ENCODE data around the gene ASXL3. TPM values are rescaled to one million over a fixed set of nuclear protein-coding genes. Genes with fewer than 3 reads are reported as not detected.

Gene ASXL3
- total RNA-seq, 1 experiment from 2014 or later = not detected

DNA sequence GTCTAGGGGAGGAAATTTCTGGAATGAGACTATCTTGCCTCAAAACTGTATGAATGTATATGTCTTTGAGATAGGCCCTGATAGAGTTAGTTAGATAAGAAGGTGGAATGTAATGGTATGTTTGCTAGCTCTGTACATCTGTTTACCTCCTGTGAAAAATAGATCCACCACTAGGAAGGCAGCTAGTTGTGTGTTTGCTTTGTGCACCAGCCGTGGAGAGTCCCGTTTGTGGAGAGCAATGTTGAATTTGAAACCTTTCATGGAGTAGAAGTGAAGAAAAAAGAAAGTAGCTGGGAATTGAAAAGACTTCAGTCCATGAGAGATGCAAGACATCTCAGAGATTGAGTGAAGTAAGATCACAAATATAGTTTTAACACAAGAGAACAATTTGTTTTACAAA is 25.4 kb downstream of the ASXL3 start:
- ChIA-PET RAD21 (ENCODE audit: low non-redundant PET in 1 of 2, low total read pairs in 2 of 2, uncharacterized antibody in 2 of 2, unreplicated experiment in 2 of 2) (no interaction called here), POLR2A (no interaction called here), CTCF (no interaction called here)
- Histone ChIP-seq H3K27me3 (ENCODE audit: insufficient read depth, low read length) (no peaks in the 10 kb centered on the region), H4K20me1 (ENCODE audit: insufficient read depth) (no peaks in the 10 kb centered on the region), H3K4me3 (replicated peaks in 1 of 2; ENCODE audit: low read depth in 1 of 2, low read length in 2 of 2) (no peak overlapping the region), H3K79me2 (ENCODE audit: insufficient read depth, low read length) (no peaks in the 10 kb centered on the region), H3K9ac (ENCODE audit: low read length) (no peak overlapping the region), H3K9me2 (ENCODE audit: insufficient read depth) (no peaks in the 10 kb centered on the region), H3K9me3 (ENCODE audit: control insufficient read depth in 1 of 2, insufficient read depth in 1 of 2, low read depth in 1 of 2, low read length in 2 of 2) (peaks cover 13 to 15% of the 10 kb centered on the region in 2 experiments; a peak in 3 of 4 replicates), H3K36me3 (ENCODE audit: control insufficient read depth in 1 of 2, insufficient read depth in 2 of 2, low read length in 2 of 2) (no peaks in the 10 kb centered on the region), H3K4me2 (ENCODE audit: low read length) (no peak overlapping the region), H2AFZ (ENCODE audit: low read depth, low read length, poor library complexity, severe bottlenecking) (no peak overlapping the region), H3K4me1 (ENCODE audit: control insufficient read depth in 1 of 2, insufficient read depth in 2 of 2, low read length in 2 of 2) (no peaks in the 10 kb centered on the region), H3K27ac (ENCODE audit: low read depth, low read length) (no peak overlapping the region)
- intact Hi-C loops (cut with micrococcal nuclease) = no loop called here
- ATAC-seq (no peak), DNase-seq (ENCODE audit: low read depth, low spot score) (no peak)
- BruUV-seq (replicated peaks) = no TSS peak
- TF ChIP-seq, protein P1, sequence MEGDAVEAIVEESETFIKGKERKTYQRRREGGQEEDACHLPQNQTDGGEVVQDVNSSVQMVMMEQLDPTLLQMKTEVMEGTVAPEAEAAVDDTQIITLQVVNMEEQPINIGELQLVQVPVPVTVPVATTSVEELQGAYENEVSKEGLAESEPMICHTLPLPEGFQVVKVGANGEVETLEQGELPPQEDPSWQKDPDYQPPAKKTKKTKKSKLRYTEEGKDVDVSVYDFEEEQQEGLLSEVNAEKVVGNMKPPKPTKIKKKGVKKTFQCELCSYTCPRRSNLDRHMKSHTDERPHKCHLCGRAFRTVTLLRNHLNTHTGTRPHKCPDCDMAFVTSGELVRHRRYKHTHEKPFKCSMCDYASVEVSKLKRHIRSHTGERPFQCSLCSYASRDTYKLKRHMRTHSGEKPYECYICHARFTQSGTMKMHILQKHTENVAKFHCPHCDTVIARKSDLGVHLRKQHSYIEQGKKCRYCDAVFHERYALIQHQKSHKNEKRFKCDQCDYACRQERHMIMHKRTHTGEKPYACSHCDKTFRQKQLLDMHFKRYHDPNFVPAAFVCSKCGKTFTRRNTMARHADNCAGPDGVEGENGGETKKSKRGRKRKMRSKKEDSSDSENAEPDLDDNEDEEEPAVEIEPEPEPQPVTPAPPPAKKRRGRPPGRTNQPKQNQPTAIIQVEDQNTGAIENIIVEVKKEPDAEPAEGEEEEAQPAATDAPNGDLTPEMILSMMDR (IDR thresholded peaks at IDR 0.05 in 2 of 3, conservative IDR thresholded peaks at IDR 0.05 in 1 of 3; ENCODE audit: borderline replicate concordance in 1 of 3, insufficient read depth in 1 of 3, low read depth in 2 of 3, low read length in 2 of 3) = no peak
- TF ChIP-seq FOSL1 (IDR thresholded peaks at IDR 0.05; ENCODE audit: low read depth) = no peak
- TF ChIP-seq, protein P2, sequence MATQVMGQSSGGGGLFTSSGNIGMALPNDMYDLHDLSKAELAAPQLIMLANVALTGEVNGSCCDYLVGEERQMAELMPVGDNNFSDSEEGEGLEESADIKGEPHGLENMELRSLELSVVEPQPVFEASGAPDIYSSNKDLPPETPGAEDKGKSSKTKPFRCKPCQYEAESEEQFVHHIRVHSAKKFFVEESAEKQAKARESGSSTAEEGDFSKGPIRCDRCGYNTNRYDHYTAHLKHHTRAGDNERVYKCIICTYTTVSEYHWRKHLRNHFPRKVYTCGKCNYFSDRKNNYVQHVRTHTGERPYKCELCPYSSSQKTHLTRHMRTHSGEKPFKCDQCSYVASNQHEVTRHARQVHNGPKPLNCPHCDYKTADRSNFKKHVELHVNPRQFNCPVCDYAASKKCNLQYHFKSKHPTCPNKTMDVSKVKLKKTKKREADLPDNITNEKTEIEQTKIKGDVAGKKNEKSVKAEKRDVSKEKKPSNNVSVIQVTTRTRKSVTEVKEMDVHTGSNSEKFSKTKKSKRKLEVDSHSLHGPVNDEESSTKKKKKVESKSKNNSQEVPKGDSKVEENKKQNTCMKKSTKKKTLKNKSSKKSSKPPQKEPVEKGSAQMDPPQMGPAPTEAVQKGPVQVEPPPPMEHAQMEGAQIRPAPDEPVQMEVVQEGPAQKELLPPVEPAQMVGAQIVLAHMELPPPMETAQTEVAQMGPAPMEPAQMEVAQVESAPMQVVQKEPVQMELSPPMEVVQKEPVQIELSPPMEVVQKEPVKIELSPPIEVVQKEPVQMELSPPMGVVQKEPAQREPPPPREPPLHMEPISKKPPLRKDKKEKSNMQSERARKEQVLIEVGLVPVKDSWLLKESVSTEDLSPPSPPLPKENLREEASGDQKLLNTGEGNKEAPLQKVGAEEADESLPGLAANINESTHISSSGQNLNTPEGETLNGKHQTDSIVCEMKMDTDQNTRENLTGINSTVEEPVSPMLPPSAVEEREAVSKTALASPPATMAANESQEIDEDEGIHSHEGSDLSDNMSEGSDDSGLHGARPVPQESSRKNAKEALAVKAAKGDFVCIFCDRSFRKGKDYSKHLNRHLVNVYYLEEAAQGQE (IDR thresholded peaks at IDR 0.05; ENCODE audit: low read depth) = no peak
- TF ChIP-seq, protein P3, sequence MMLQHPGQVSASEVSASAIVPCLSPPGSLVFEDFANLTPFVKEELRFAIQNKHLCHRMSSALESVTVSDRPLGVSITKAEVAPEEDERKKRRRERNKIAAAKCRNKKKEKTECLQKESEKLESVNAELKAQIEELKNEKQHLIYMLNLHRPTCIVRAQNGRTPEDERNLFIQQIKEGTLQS (IDR thresholded peaks at IDR 0.05) = no peak
- no peak for TF ChIP-seq ELF1 (IDR thresholded peaks at IDR 0.05; ENCODE audit: borderline replicate concordance, low read depth)
- no peak for TF ChIP-seq YY1 (IDR thresholded peaks at IDR 0.05; ENCODE audit: extremely low read depth, insufficient replicate concordance, low read depth, low read length)
- no peak for TF ChIP-seq EZH2 (IDR thresholded peaks at IDR 0.05)
- no peak for TF ChIP-seq RAD21 (IDR thresholded peaks at IDR 0.05; ENCODE audit: low read depth)
- TF ChIP-seq SIN3A (IDR thresholded peaks at IDR 0.05; ENCODE audit: low read depth) = no peak
- no peak for TF ChIP-seq CBX3 (IDR thresholded peaks at IDR 0.05; ENCODE audit: low read depth)
- no peak for TF ChIP-seq JUND (IDR thresholded peaks at IDR 0.05)
- no peak for TF ChIP-seq POLR2A (IDR thresholded peaks at IDR 0.05; ENCODE audit: borderline replicate concordance, extremely low read depth, insufficient read depth, insufficient read length)
- TF ChIP-seq SP1 (IDR thresholded peaks at IDR 0.05; ENCODE audit: low read depth) = no peak
- TF ChIP-seq, protein P4, sequence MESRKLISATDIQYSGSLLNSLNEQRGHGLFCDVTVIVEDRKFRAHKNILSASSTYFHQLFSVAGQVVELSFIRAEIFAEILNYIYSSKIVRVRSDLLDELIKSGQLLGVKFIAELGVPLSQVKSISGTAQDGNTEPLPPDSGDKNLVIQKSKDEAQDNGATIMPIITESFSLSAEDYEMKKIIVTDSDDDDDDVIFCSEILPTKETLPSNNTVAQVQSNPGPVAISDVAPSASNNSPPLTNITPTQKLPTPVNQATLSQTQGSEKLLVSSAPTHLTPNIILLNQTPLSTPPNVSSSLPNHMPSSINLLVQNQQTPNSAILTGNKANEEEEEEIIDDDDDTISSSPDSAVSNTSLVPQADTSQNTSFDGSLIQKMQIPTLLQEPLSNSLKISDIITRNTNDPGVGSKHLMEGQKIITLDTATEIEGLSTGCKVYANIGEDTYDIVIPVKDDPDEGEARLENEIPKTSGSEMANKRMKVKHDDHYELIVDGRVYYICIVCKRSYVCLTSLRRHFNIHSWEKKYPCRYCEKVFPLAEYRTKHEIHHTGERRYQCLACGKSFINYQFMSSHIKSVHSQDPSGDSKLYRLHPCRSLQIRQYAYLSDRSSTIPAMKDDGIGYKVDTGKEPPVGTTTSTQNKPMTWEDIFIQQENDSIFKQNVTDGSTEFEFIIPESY (IDR thresholded peaks at IDR 0.05; ENCODE audit: extremely low read depth, insufficient replicate concordance, low read length) = no peak
- no peak for TF ChIP-seq TCF7L2 (IDR thresholded peaks at IDR 0.05; ENCODE audit: borderline replicate concordance, extremely low read depth, insufficient read depth, insufficient read length)
- no peak for TF ChIP-seq EGR1 (IDR thresholded peaks at IDR 0.05; ENCODE audit: low read depth)
- TF ChIP-seq POLR2AphosphoS5 (IDR thresholded peaks at IDR 0.05; ENCODE audit: low read depth, low read length) = no peak

Measured in HCT116 (cell line).